CD4-positive, alpha-beta T cell (primary cell): ENCODE data around the gene R3HDM2. TPM values are rescaled to one million over a fixed set of nuclear protein-coding genes. Genes with fewer than 3 reads are reported as not detected.

Experiments used
- ATAC-seq: fragments of 200-7000 bp; cut with Tn5 transposase; one replicate; pipeline ENCODE4 v1.10.0; 2022; ENCODE audit warnings: mild to moderate bottlenecking; ENCODE audit not compliant: poor library complexity
- CTCF ChIA-PET: fragments of 350-600 bp; sonication (Branson Sonifier 250); formaldehyde crosslinking; loops from one replicate; lab custom pipeline; 2021; ENCODE audit warnings: antibody characterized with exemption, inconsistent platforms; lab: Charles Lee
- POLR2A ChIA-PET: fragments of 350-600 bp; sonication (Branson Sonifier 250); formaldehyde crosslinking; loops from one replicate; lab custom pipeline; 2021; ENCODE audit warnings: antibody characterized with exemption, inconsistent platforms; lab: Charles Lee
- DNase-seq, 14 experiments: peaks; one replicate each; pipeline ENCODE4 v3.0.0-alpha.2; 2013 to 2020; ENCODE audit warnings: mixed read lengths in 2 of 14
- H3K27ac ChIP-seq, 2 donors: one replicate each; pipeline versions ENCODE4 v1.5.1 to v1.7.0; 2013; ENCODE audit warnings: low read length in 2 of 2, low read depth in 1 of 2, mild to moderate bottlenecking in 1 of 2
- H3K27me3 ChIP-seq, 2 experiments: 1 replicate in 1 of 2; 2 replicates in 1 of 2; pipeline versions ENCODE4 v1.6.1 to v1.7.0; 2013; ENCODE audit warnings: low read length in 2 of 2, control low read depth in 1 of 2, mild to moderate bottlenecking in 1 of 2, moderate library complexity in 1 of 2; ENCODE audit not compliant: insufficient read depth in 2 of 2, control insufficient read depth in 1 of 2
- H3K36me3 ChIP-seq: one replicate; pipeline ENCODE4 v1.6.1; 2013; ENCODE audit warnings: low read length, control low read depth; ENCODE audit not compliant: insufficient read depth
- H3K4me1 ChIP-seq: one replicate; pipeline ENCODE4 v1.6.1; 2013; ENCODE audit warnings: low read length, control low read depth; ENCODE audit not compliant: insufficient read depth
- H3K4me3 ChIP-seq: one replicate; pipeline ENCODE4 v1.5.1; 2013; ENCODE audit warnings: mild to moderate bottlenecking, low read length, moderate library complexity
- H3K9me3 ChIP-seq, 2 experiments: 1 replicate in 1 of 2; 2 replicates in 1 of 2; pipeline versions ENCODE4 v1.6.1 to v1.7.0; 2013; ENCODE audit warnings: low read length in 2 of 2, mild to moderate bottlenecking in 2 of 2, control low read depth in 1 of 2, moderate library complexity in 1 of 2; ENCODE audit not compliant: control insufficient read depth in 1 of 2, insufficient read depth in 1 of 2
- H3K27ac Mint-ChIP-seq: one replicate; pipeline ENCODE4 v1.8.0; 2020; ENCODE audit warnings: mixed read lengths
- H3K27me3 Mint-ChIP-seq: one replicate; pipeline ENCODE4 v1.8.0; 2021; ENCODE audit warnings: mixed read lengths
- H3K36me3 Mint-ChIP-seq: one replicate; pipeline ENCODE4 v1.8.0; 2021; ENCODE audit warnings: low read depth, mixed read lengths
- H3K4me1 Mint-ChIP-seq: one replicate; pipeline ENCODE4 v1.8.0; 2021; ENCODE audit warnings: low read depth, mixed read lengths
- H3K4me3 Mint-ChIP-seq: one replicate; pipeline ENCODE4 v1.8.0; 2020; ENCODE audit warnings: mild to moderate bottlenecking, mixed read lengths
- H3K9me3 Mint-ChIP-seq: one replicate; pipeline ENCODE4 v1.8.0; 2020; ENCODE audit warnings: mixed read lengths
- CTCF ChIP-seq: fragments of 200-600 bp; IDR thresholded peaks from one replicate; pipeline ENCODE4 v1.8.0; 2022; ENCODE audit warnings: antibody characterized with exemption, mild to moderate bottlenecking
- intact Hi-C, 2 experiments: fragments of 100-400 bp; cut with DNase I in 1 of 2; cut with micrococcal nuclease in 1 of 2; formaldehyde crosslinking; loops; one replicate each; pipeline versions ENCODE4 v1.15.1 to v1.9.0; 2023 to 2025; cut with DNase I, micrococcal nuclease
- total RNA-seq, 174 experiments: library from RNA in 2 of 174; stranded (reverse) in 2 of 174; gene quantifications; one replicate each; pipeline ENCODE4 v1.2.3 and lab custom pipeline; 2021 to 2026

The R3HDM2 gene
- total RNA-seq, 2 experiments from 2014 or later, result 106 to 115 TPM

- H3K4me3 Mint-ChIP-seq, result no peak overlapping the region
- Histone ChIP-seq H3K4me3 (no peak overlapping the region), H3K36me3 (peaks cover 68% of the 10 kb centered on the region), H3K27me3 (no peaks in the 10 kb centered on the region), H3K27ac (no peak overlapping the region), H3K9me3 (no peaks in the 10 kb centered on the region), H3K4me1 (peaks cover 3% of the 10 kb centered on the region)
- CTCF ChIA-PET, result interaction anchor here (1.4 kb wide), 1 partner anchor 23 kb away, joined by 3 read pairs; no protein-coding TSS in a partner anchor
- H3K27me3 Mint-ChIP-seq, result no peaks in the 10 kb centered on the region
- DNase-seq, result no peak
- ATAC-seq, result no peak
- H3K27ac Mint-ChIP-seq, result no peak overlapping the region
- intact Hi-C loops, result loop anchor here in 1 of 2 experiments (10.0 kb wide), 1 partner anchor 193 kb away; the partner anchor contains the start of genes GLI1 and INHBE
- TF ChIP-seq CTCF, result no peak
- H3K36me3 Mint-ChIP-seq, result peaks cover 87% of the 10 kb centered on the region
- POLR2A ChIA-PET, result no interaction called here
- no peaks in the 10 kb centered on the region for H3K9me3 Mint-ChIP-seq
- no peaks in the 10 kb centered on the region for H3K4me1 Mint-ChIP-seq
These were observed 168.6 kb downstream of the R3HDM2 start for GRCh38 chr12:57262126-57262822.

GRCh38 chr12:57261428-57261865, 169.4 kb downstream of the R3HDM2 start:
- Histone ChIP-seq H3K36me3 (peaks cover 69% of the 10 kb centered on the region), H3K27me3 (no peaks in the 10 kb centered on the region), H3K27ac (no peak overlapping the region), H3K9me3 (no peaks in the 10 kb centered on the region), H3K4me3 (no peak overlapping the region), H3K4me1 (peaks cover 3% of the 10 kb centered on the region)
- ChIA-PET CTCF (interaction anchor here (1.1 to 1.4 kb wide), 2 partner anchors 22 to 48 kb away, joined by 3 read pairs; no protein-coding TSS in a partner anchor), POLR2A (no interaction called here)
- Mint-ChIP-seq H3K27me3 (no peaks in the 10 kb centered on the region), H3K36me3 (peaks cover 87% of the 10 kb centered on the region), H3K4me3 (no peak overlapping the region), H3K9me3 (no peaks in the 10 kb centered on the region), H3K4me1 (no peaks in the 10 kb centered on the region), H3K27ac (no peak overlapping the region)
- intact Hi-C loops, result loop anchor here in 1 of 2 experiments (10.0 kb wide), 1 partner anchor 193 kb away; the partner anchor contains the start of genes GLI1 and INHBE
- no peak for ATAC-seq
- TF ChIP-seq CTCF, result no peak
- no peak for DNase-seq

- DNase-seq (no peak), ATAC-seq (no peak)
- intact Hi-C loops, result loop anchor here in 1 of 2 experiments (10.0 kb wide), 1 partner anchor 194 kb away; the partner anchor contains the start of genes GLI1 and INHBE
- H3K27me3 ChIP-seq, result no peaks in the 10 kb centered on the region
- no peak for TF ChIP-seq CTCF
- H3K27ac ChIP-seq, result no peak overlapping the region
- H3K36me3 ChIP-seq, result peaks cover 76% of the 10 kb centered on the region
- Mint-ChIP-seq H3K9me3 (no peaks in the 10 kb centered on the region), H3K27me3 (no peaks in the 10 kb centered on the region), H3K4me1 (no peaks in the 10 kb centered on the region), H3K4me3 (no peak overlapping the region), H3K27ac (no peak overlapping the region), H3K36me3 (peaks cover 90% of the 10 kb centered on the region)
- POLR2A ChIA-PET, result no interaction called here
- H3K4me3 ChIP-seq, result no peak overlapping the region
- CTCF ChIA-PET, result no interaction called here
- peaks cover 3% of the 10 kb centered on the region for H3K4me1 ChIP-seq
- no peaks in the 10 kb centered on the region for H3K9me3 ChIP-seq
These were observed 170.5 kb downstream of the R3HDM2 start for GRCh38 chr12:57260366-57260765.
